D721Med (cell line): ENCODE results near the gene AANAT.

Experiments
- DNase-seq: peaks from one replicate; pipeline ENCODE4 v3.0.0; 2011; ENCODE audit warnings: low spot score; ENCODE audit not compliant: insufficient read length
- FAIRE-seq: peaks from 2 replicates; lab custom pipeline; 2011; peaks lifted over from hg19 to GRCh38; lab: Jason Lieb, UNC
- CTCF ChIP-seq: IDR thresholded peaks from 2 replicates; pipeline ENCODE4 v1.5.1; 2012; ENCODE audit warnings: mild to moderate bottlenecking, control low read depth; ENCODE audit not compliant: insufficient read depth; ENCODE audit errors: missing control alignments

The AANAT gene

GRCh38 chr17:76519048-76519966 is 51.9 kb downstream of the AANAT start:
- no peak for FAIRE-seq
- DNase-seq = no peak
- TF ChIP-seq CTCF = no peak
